NCI-H2196 treated with DMSO at 0.1 percent for 48 hours (cell line): ENCODE results near the gene IKZF4.
"Not testable (repeated sequence)": the region's sequence is repeated elsewhere in the genome, so short reads cannot be mapped to it uniquely, and the experiment has no call there.

Experiments
- DNase-seq: peaks from one replicate; lab custom pipeline; 2025; ENCODE audit not compliant: unreplicated experiment; lab: John Stamatoyannopoulos, UW

The IKZF4 gene

GRCh38 chr12:56020423-56021184 lies at the start of gene IKZF4:
TSS of gene IKZF4 (plus strand) at chr12:56021043. CDS start at chr12:56021494, 451 bp downstream.
- no peak for DNase-seq

GRCh38 chr12:55972042-55972441 lies 48.8 kb upstream of the IKZF4 start:
- DNase-seq = no peak

DNA sequence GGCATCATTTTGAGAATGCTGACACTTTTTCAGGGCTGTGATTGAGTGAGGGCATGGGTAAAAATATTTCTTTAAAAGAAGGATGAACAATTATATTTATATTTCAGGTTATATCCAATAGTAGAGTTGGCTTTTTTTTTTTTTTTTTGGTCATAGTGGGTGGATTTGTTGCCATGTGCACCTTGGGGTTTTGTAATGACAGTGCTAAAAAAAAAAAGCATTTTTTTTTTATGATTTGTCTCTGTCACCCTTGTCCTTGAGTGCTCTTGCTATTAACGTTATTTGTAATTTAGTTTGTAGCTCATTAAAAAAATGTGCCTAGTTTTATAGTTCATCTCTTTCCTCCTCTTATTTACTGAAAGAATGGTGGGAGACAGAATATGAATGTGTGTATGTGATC lies 48.4 kb upstream of the IKZF4 start:
- no peak for DNase-seq

GRCh38 chr12:55972911-55973598 lies 47.8 kb upstream of the IKZF4 start:
- DNase-seq = no peak

DNA sequence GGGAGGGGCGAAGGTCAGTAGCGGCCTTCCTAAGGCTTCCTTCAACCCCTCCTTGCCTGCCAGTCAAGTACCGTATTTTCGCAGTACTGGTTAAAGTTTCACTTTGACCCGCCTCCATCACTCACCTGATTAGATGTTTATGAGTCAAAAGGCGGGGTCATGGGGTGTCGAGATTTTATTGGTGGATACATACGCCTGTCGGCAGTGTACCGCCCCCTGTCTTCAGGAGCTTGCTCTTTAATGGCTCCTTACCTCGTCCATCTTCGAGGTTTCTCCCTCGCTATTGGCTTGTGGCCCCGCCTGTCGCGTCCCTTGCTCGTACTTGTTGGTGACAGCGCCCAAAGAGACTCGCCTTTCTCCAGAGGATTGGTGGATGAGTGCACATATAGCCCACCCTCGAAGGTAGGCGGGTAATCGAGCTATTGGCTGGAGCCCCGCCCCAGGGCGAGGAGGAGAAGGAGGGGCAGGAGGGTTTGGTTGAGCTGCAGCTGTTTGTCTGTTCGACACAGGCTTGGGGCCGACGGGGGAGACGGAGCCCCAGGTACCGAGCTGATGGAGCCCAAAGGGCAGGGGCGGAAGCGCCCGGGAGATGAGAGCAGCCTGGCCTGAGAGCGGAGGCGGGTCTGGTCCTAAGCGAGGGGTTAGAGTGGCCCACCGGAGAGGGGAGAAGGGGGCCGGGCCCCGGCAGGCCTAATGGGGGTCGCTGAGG lies 47.1 kb upstream of the IKZF4 start, which contains the start of gene RAB5B:
Gene RAB5B, plus strand, starts transcription at position 480 of the 709 bp plus-strand sequence. CDS start 12,883 bp downstream, outside the sequence.
- DNase-seq = peak; percentile 100

- DNase-seq = no peak
Measured at GRCh38 chr12:55974308-55974730, 46.5 kb upstream of the IKZF4 start.

DNA sequence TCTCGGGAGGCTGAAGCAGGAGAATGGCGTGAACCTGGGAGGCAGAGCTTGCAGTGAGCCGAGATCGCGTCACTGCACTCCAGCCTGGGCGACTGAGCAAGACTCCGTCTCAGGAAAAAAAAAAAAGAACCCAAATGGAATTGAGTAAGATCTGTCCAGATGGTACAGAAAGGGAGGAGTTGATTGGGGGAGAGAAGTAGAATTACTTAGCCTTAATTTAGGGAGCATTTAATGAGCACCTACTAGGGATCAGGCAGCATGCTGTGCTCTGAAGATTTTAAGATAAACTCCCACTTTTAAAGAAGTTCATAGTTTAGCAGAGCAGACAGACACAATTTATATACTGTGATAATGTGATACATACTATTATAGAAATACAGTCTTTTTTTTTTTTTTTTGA lies 42.5 kb upstream of the IKZF4 start:
- DNase-seq = no peak

- no peak for DNase-seq
Measured at GRCh38 chr12:55979069-55979468, 41.8 kb upstream of the IKZF4 start.

GRCh38 chr12:55981882-55982281 lies 39.0 kb upstream of the IKZF4 start:
- DNase-seq = not testable (repeated sequence)

DNA sequence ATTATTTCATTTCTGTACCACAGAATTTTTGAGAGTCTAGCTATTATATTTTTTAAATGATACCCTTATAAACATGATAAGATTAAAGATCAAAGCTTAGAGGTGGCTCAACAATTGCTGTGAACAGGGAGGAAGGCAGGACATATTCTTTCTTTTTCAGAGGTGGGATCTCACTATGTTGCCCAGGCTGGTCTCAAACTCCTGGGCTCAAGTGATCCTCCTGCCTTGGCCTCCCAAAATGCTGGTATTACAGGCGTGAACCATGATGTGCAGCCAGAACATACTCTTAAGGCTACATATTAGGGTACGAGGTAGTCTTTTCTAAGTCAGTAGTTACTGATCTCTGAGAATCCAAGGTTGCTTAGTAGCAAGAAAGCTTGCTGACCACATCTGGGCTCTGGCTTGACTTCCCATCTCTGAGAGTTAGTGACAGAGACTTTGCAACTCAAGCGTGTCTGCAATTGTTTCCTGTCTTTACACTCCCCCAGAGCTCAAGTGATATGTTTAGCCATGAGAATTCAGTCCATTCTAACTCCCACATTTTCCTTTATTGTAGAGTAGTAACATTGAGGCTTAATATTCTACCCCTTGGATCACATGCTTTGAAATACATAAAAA lies 38.4 kb upstream of the IKZF4 start:
- DNase-seq = no peak

DNA sequence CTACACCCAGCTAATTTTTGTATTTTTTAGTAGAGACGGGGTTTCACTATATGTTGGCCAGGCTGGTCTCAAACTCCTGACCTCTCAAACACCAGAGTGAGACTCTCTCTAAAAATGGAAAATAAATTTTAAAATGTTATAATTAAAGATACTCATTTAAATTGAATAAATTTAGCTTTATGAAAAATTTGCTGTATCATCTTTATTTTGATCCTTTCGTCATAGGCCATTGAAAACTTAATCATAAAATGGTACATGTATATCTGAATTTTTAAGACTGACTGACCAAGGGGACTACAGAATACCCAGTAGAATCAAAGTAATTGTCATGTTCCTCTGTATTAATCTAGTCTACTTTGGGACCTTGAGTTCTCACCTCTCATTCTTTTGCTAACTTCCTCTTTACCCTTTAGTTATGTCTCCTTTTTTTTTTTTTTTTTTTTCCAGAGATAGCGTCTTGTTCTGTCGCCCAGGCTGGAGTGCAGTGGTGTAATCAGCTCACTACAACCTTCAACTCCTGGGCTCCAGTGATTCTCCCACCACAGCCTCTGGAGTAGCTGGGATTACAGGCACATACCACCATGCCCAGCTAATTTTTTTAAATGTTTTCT lies 37.5 kb upstream of the IKZF4 start:
- no peak for DNase-seq

DNA sequence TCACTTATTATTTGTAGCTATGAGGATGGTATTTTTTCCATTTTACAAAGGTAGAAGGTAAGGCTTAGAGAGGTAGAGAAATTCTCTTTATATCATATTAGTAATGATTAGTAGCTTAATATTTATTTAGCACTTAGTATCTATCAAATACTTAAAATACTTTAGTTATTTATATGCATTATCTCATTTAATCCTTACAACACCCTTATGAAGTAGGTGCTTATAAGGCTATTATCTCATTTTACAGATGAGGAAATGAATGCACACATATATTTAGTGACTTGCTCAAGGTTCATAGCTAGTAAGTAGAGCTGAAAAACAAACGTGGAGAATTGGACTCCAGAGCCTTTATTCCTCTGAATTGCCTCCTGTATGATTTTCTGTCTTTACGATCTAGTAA lies 36.0 kb upstream of the IKZF4 start:
- no peak for DNase-seq

- no peak for DNase-seq
Measured at GRCh38 chr12:55985341-55985740, 35.5 kb upstream of the IKZF4 start.

- DNase-seq = not testable (repeated sequence)
Measured at GRCh38 chr12:55985976-55986375, 34.9 kb upstream of the IKZF4 start.

DNA sequence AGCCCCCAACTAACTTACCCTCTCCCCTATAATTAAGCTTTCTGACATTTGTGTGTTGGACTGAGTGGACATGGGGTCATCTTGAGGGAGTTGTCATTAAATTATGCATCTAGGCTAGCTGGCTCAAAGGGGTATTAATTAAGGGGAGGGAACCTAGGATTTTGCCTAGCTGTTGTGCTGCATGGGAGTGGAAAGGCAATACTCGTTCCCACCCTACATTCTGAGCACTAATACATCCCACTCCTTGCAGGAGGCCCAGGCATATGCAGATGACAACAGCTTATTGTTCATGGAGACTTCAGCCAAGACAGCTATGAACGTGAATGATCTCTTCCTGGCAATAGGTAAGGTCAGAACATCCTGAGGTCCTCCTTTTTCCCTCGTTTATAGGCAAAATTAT lies 29.7 kb upstream of the IKZF4 start:
- DNase-seq = no peak

DNA sequence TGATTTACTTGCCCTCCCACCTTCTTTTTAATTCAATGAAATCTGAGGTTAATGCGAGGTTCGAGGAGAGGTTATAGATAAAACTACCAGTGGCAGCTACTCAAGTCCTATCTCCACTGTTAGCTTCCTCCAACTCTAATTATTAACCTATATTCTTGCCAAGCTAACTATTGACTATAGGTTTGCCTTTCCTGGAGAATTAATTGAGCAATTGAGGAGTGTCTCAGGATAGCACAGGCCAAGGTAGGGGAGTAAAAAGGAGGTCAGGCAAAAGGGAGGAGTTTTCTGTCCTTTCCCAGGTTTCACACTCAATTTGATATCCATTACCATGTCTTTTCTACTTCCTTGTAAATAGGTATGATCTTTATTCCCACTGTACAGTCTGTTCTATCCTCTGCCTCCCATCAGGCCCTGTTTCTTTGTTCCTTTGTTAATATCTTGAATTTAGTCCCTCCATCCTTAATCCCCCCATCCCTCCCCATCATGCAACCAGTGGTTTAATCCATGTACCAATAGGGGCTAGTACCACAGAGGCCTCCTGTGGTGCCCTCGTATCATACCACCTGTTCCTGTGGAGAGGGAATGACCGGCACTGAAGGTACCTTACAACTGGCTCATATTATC lies 27.5 kb upstream of the IKZF4 start:
- no peak for DNase-seq

DNA sequence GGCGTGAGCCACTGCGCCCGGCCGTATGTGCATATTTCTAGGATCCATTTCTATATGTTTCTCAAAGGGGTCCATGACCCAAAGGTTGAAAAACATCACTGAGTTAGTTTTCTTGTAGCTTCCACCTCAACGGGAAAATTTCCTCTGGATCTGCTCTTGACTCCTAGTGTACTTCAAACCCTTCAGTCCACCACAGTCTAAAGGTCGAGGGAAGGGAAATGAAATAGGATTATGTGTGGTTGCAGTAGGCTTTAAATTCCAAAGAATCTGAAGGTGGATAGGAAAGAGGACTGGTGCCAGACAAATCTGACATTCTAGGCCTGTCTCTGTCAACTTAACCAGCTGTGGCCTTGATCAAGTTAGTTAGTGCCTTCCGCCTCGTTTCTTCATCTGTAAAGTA lies 25.5 kb upstream of the IKZF4 start:
- no peak for DNase-seq

GRCh38 chr12:55996201-55996714 lies 24.6 kb upstream of the IKZF4 start:
- peak; percentile 44 for DNase-seq

DNA sequence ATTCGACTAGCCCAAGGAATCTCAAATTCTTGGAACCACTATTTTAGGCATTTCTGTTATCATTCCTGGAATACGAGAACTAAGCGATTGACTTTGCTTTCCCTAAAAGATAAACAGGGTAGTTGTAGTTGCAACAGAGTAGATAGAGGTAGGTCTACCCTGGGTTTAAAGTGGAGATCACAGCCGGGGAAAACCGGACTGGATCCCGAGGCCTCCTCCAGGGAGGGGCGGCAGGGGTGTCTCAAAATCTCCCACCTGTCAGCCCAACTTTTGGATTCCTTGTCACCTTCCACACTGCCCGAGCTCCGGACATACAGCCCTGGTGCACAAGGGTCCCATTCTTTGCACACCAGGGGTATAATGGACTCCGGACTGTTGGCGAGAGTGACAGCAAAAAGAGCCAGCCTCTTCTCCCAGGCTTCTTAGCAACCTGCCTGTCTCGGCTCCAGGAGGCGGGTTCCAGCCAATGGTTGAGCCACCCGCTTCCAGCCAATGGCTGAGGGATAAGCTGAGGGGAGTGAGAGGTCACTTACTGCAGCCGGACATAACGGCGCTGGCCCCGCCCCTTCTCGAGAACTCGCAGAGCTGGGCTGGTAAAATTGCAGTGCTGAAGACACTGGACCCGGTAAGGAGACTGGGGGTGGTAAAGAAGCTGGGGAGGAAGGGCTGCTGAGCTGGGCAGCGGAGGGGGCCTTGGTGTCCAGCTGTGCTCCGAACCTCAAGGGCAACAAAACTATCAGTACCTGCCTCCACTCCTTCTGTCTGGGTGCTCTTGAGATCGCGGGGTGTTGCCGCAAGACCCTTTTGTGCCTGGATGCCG lies 23.9 kb upstream of the IKZF4 start, which contains the start of gene SUOX:
Gene SUOX, plus strand, starts transcription at position 562 of the 820 bp plus-strand sequence. CDS start 4,946 bp downstream, outside the sequence.
- peak; percentile 96 for DNase-seq
